Left lobe of liver (tissue), 2 donors: ENCODE results near the gene BRICD5. TPM values are rescaled to one million over a fixed set of nuclear protein-coding genes. Genes with fewer than 3 reads are reported as not detected.
A peak's percentile ranks its signal among the peaks of the same experiment; 100 is the strongest.
"Not testable (repeated sequence)": the region's sequence is repeated elsewhere in the genome, so short reads cannot be mapped to it uniquely, and the experiment has no call there.

Source experiments
- ATAC-seq: fragments of 200-7000 bp; cut with Tn5 transposase; one replicate; pipeline ENCODE4 v1.9.1; 2020; ENCODE audit warnings: mild to moderate bottlenecking, moderate library complexity
- DNase-seq: peaks from one replicate; pipeline ENCODE4 v3.0.0-alpha.2; 2020; ENCODE audit warnings: low spot score
- total RNA-seq: library from RNA; stranded (reverse); gene quantifications from one replicate; pipeline ENCODE4 v1.2.1, GENCODE V29; 2021
- donor health status: DM: no; HTN: no; CAD: no; lungs with moderate emphysema.
- donor health status: DM: no; HTN: yes; CAD: no.

The BRICD5 gene
- 5.3 TPM for total RNA-seq

GRCh38 chr16:2210386-2211365 lies at the start of gene BRICD5:
BRICD5 (minus strand) TSS chr16:2210863; CDS start chr16:2210833, 30 bp downstream.
- ATAC-seq (no peak), DNase-seq (no peak)

- DNase-seq (no peak), ATAC-seq (no peak)
These were observed 49.6 kb upstream of the BRICD5 start for GRCh38 chr16:2260250-2260649.

GRCh38 chr16:2258530-2258929 lies 47.9 kb upstream of the BRICD5 start:
- ATAC-seq, DNase-seq: not testable (repeated sequence)

- no peak for DNase-seq
These were observed 47.1 kb upstream of the BRICD5 start for GRCh38 chr16:2257726-2258125.

GRCh38 chr16:2256531-2257140 lies 46.0 kb upstream of the BRICD5 start:
- ATAC-seq (no peak), DNase-seq (no peak)

More at GRCh38 chr16:2257726-2258125, 47.1 kb upstream of the BRICD5 start:
- no peak for ATAC-seq

- peak; percentile 51 for ATAC-seq
- DNase-seq: peak; percentile 67
These were observed 42.6 kb upstream of the BRICD5 start for GRCh38 chr16:2253293-2253692.

- ATAC-seq (no peak), DNase-seq (no peak)
These were observed 42.1 kb upstream of the BRICD5 start for GRCh38 chr16:2252806-2253148.

GRCh38 chr16:2251296-2252111 lies 40.8 kb upstream of the BRICD5 start, which contains the start of gene ECI1:
ECI1 (minus strand) TSS chr16:2251587; CDS start chr16:2251566, 21 bp downstream.
- ATAC-seq (peak; percentile 92), DNase-seq (peak; percentile 98)

- peak; percentile 4 for ATAC-seq
- peak; percentile 70 for DNase-seq
These were observed 40.1 kb upstream of the BRICD5 start for GRCh38 chr16:2250652-2251295.

- ATAC-seq: no peak
- DNase-seq: no peak
These were observed 35.7 kb upstream of the BRICD5 start for GRCh38 chr16:2246301-2246885.

- no peak for DNase-seq
These were observed 34.5 kb upstream of the BRICD5 start for GRCh38 chr16:2244926-2245795.

GRCh38 chr16:2244301-2244700 lies 33.6 kb upstream of the BRICD5 start:
- DNase-seq (no peak), ATAC-seq (no peak)

More at GRCh38 chr16:2244926-2245795, 34.5 kb upstream of the BRICD5 start:
- ATAC-seq: no peak

GRCh38 chr16:2243781-2244180 lies 33.1 kb upstream of the BRICD5 start:
- no peak for ATAC-seq
- no peak for DNase-seq

GRCh38 chr16:2243031-2243528 lies 32.4 kb upstream of the BRICD5 start:
- DNase-seq (no peak), ATAC-seq (no peak)

GRCh38 chr16:2242598-2242997 lies 31.9 kb upstream of the BRICD5 start:
- ATAC-seq (no peak), DNase-seq (no peak)

- not testable (repeated sequence) for ATAC-seq
These were observed 29.7 kb upstream of the BRICD5 start for GRCh38 chr16:2240331-2240730.

GRCh38 chr16:2238838-2239675 lies 28.4 kb upstream of the BRICD5 start:
- DNase-seq: no peak

More at GRCh38 chr16:2240331-2240730, 29.7 kb upstream of the BRICD5 start:
- DNase-seq: not testable (repeated sequence)

More at GRCh38 chr16:2238838-2239675, 28.4 kb upstream of the BRICD5 start:
- ATAC-seq: peak; percentile 49
